ENCODE data around the gene AACS. TPM values are rescaled to one million over a fixed set of nuclear protein-coding genes. Genes with fewer than 3 reads are reported as not detected.
A peak's percentile ranks its signal among the peaks of the same experiment; 100 is the strongest.

The AACS gene
- total and polyA plus RNA-seq, 2 of the 8 experiments (the other 6 are each of a cell fraction or from before 2014, with no cell fraction given) = 51.9 to 52.4 TPM

DNA sequence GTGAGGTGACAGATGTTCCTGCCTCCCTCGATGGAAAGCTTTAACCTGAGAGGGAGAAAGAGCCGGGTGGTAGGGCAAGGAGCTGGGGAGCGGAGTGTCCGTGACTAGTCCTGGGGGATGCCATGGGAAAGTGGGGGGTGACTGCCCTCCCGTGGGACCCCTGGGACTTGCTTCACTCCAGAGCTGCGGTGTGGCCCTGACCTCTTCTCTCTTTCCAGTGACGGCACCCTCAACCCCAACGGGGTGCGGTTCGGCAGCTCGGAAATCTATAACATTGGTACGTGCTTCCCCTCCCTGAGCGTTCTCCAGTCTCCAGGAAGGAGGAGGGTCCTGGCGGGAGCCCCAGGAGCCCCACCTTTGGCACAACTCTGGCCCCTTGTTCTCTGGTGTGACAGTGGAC, 69.3 kb downstream of the AACS start:
- no peak overlapping the region for H2AFZ ChIP-seq (ENCODE audit: low read length)
- H3K27ac ChIP-seq (ENCODE audit: low read depth, low read length) = no peak overlapping the region
- H3K79me2 ChIP-seq (ENCODE audit: control insufficient read depth in 1 of 2, insufficient read depth in 2 of 2, low read length in 2 of 2) = no peaks in the 10 kb centered on the region
- POLR2A ChIA-PET (ENCODE audit: partially characterized antibody) = no interaction called here
- no peak overlapping the region for H4K91ac ChIP-seq (replicated peaks; ENCODE audit: insufficient read length, low read length)
- H3K36me3 ChIP-seq (ENCODE audit: control insufficient read depth in 2 of 4, insufficient read depth in 4 of 4, low read length in 3 of 4) = peaks cover 0 to 51% (median 3%) of the 10 kb centered on the region in 4 experiments; a peak in 4 of 8 replicates
- peak overlapping the region; percentile 96 for H3K14ac ChIP-seq (ENCODE audit: insufficient read length)
- no peak overlapping the region for H2BK120ac ChIP-seq (replicated peaks; ENCODE audit: low read depth, low read length)
- no peak for DNase-seq (ENCODE audit: low read depth in 1 of 2, low spot score in 2 of 2)
- H2BK12ac ChIP-seq (ENCODE audit: low read depth, low read length) = no peak overlapping the region
- peaks cover 3% of the 10 kb centered on the region in 2 experiments for H4K20me1 ChIP-seq (replicated peaks in 1 of 2; ENCODE audit: control insufficient read depth in 1 of 2, insufficient read depth in 2 of 2, low read length in 2 of 2)
- no peak for TF ChIP-seq GTF2F1 (IDR thresholded peaks at IDR 0.05; ENCODE audit: borderline replicate concordance, low read depth, low read length)
- no peak for TF ChIP-seq JUND (IDR thresholded peaks at IDR 0.05; ENCODE audit: low read length)
- no peak for TF ChIP-seq RFX5 (IDR thresholded peaks at IDR 0.05; ENCODE audit: borderline replicate concordance, low read depth, low read length)
- TF ChIP-seq FOSL1 (IDR thresholded peaks at IDR 0.05; ENCODE audit: insufficient read depth, low read depth, low read length) = no peak
- H3K23ac ChIP-seq (ENCODE audit: insufficient read length) = no peak overlapping the region
- no peak overlapping the region for H2AK5ac ChIP-seq (ENCODE audit: low read depth, low read length)
- no peak for FAIRE-seq
- H3K27me3 ChIP-seq (replicated peaks in 1 of 4; ENCODE audit: control insufficient read depth in 3 of 4, extremely low read depth in 1 of 4, insufficient read depth in 3 of 4, low read length in 3 of 4) = no peaks in the 10 kb centered on the region
- H2BK15ac ChIP-seq (ENCODE audit: low read length) = no peak overlapping the region
- H4K8ac ChIP-seq (ENCODE audit: extremely low read depth, insufficient read depth, low read length) = no peak overlapping the region; the same call in 1 of the 2 replicates
- no peak overlapping the region for H3K4me3 ChIP-seq (ENCODE audit: extremely low read depth in 1 of 4, insufficient read depth in 2 of 4, low read depth in 3 of 4, low read length in 4 of 4)
- H3K4me1 ChIP-seq (replicated peaks in 1 of 4; ENCODE audit: control insufficient read depth in 3 of 4, insufficient read depth in 4 of 4, low read length in 3 of 4) = no peaks in the 10 kb centered on the region; a peak in 1 of 7 replicates
- no peak overlapping the region for H4K5ac ChIP-seq (ENCODE audit: insufficient read length, low read depth, low read length)
- no peak overlapping the region for H3K4me2 ChIP-seq (ENCODE audit: insufficient read depth in 1 of 2, low read depth in 2 of 2, low read length in 2 of 2)
- no peaks in the 10 kb centered on the region for H3K9me3 ChIP-seq (ENCODE audit: insufficient read depth in 2 of 2, low read depth in 1 of 2, low read length in 1 of 2)
- H3K23me2 ChIP-seq (ENCODE audit: low read depth, low read length) = no peaks in the 10 kb centered on the region
- CTCF ChIA-PET (ENCODE audit: partially characterized antibody) = no interaction called here
- no peak overlapping the region for H2BK5ac ChIP-seq (ENCODE audit: low read depth, low read length)
- H3K56ac ChIP-seq (replicated peaks; ENCODE audit: insufficient read length, low read depth, low read length) = no peak overlapping the region
- H3K18ac ChIP-seq (ENCODE audit: extremely low read depth, low read length) = no peak overlapping the region
- H3K4ac ChIP-seq (replicated peaks; ENCODE audit: insufficient read length, low read depth, low read length) = no peak overlapping the region
- 0 out of 2 replicates have a peak, but pooled peaks cover 2% of the 10 kb centered on the region for H3K79me1 ChIP-seq (ENCODE audit: low read depth, low read length)
- no peak overlapping the region for H2BK20ac ChIP-seq (ENCODE audit: low read length)
- WGBS, 2 experiments (ENCODE audit: extremely low coverage in 1 of 2, insufficient coverage in 1 of 2, insufficient read length in 1 of 2, insufficient replicate concordance in 2 of 2, low coverage in 1 of 2, low lambda C conversion rate in 2 of 2, missing lambda C conversion rate in 1 of 2) = 91% methylated on average over 14 of the region's 14 CpGs; no CpG with 5 or more reads in 1 of the 2 experiments
- no peak overlapping the region for H3K9ac ChIP-seq (replicated peaks in 1 of 4; ENCODE audit: extremely low read depth in 1 of 4, low read depth in 3 of 4, low read length in 3 of 4)

Measured in H1 (cell line).